Measurements from ENCODE around the gene WDR81. TPM values are rescaled to one million over a fixed set of nuclear protein-coding genes. Genes with fewer than 3 reads are reported as not detected.

Gene WDR81
- total and polyA plus RNA-seq, 2 donors (not counting 1 experiment from before 2014, with no cell fraction given): 52.7 to 102 TPM

DNA sequence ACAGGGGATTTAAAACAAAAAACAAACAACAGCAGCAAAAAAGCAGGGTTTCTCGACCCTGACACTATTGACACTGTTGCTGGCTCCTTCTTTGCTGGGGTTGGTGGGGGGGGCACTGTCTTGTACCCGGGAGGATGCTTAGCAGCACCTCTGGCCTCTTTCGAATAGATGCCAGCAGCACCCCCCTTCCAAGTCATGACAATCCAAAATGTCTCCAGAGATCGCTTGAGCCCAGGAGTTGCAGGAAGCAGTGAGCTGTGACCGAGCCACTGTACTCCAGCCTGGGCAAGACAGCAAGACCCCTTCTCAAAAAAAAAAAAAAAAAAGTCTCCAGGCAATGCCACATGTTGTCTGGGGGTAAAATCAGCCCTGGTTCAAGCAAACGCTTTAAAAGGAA is 57.7 kb downstream of the WDR81 start:
- H3K4me3 Mint-ChIP-seq: peak overlapping the region; percentile 80
- TF ChIP-seq EZH2 (IDR thresholded peaks at IDR 0.05; ENCODE audit: borderline replicate concordance, insufficient read depth, low read depth, low read length, poor library complexity, severe bottlenecking): no peak
- TF ChIP-seq, protein P1, sequence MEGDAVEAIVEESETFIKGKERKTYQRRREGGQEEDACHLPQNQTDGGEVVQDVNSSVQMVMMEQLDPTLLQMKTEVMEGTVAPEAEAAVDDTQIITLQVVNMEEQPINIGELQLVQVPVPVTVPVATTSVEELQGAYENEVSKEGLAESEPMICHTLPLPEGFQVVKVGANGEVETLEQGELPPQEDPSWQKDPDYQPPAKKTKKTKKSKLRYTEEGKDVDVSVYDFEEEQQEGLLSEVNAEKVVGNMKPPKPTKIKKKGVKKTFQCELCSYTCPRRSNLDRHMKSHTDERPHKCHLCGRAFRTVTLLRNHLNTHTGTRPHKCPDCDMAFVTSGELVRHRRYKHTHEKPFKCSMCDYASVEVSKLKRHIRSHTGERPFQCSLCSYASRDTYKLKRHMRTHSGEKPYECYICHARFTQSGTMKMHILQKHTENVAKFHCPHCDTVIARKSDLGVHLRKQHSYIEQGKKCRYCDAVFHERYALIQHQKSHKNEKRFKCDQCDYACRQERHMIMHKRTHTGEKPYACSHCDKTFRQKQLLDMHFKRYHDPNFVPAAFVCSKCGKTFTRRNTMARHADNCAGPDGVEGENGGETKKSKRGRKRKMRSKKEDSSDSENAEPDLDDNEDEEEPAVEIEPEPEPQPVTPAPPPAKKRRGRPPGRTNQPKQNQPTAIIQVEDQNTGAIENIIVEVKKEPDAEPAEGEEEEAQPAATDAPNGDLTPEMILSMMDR (IDR thresholded peaks at IDR 0.05): no peak
- ChIA-PET POLR2A (interaction anchor here (0.6 to 3.8 kb wide), 7 partner anchors 11 to 179 kb away, joined by 3 to 59 read pairs (median 25); partner anchors contain the start of genes RPA1, SMYD4 and WDR81), CTCF (interaction anchor here (0.5 to 8.3 kb wide), 17 partner anchors 11 to 345 kb away, joined by 3 to 397 read pairs (median 10); partner anchors contain the start of genes RILP, SERPINF1 and WDR81)
- Histone ChIP-seq H3K36me3 (replicated peaks in 1 of 2; ENCODE audit: control extremely low read depth in 1 of 2, control insufficient read depth in 1 of 2, extremely low read depth in 1 of 2, insufficient read depth in 2 of 2, low read length in 1 of 2) (peaks cover 7 to 45% of the 10 kb centered on the region in 2 experiments), H3K9ac (ENCODE audit: low read length) (no peak overlapping the region), H2AFZ (ENCODE audit: insufficient read depth, low read depth, low read length, poor library complexity, severe bottlenecking) (no peak overlapping the region), H3K79me2 (ENCODE audit: control insufficient read depth, insufficient read depth, low read length) (no peaks in the 10 kb centered on the region), H3K4me2 (replicated peaks; ENCODE audit: low read depth, low read length, poor library complexity, severe bottlenecking) (peak overlapping the region; percentile 68), H3K4me1 (ENCODE audit: control insufficient read depth in 2 of 2, insufficient read depth in 2 of 2, low read length in 2 of 2) (peaks cover 27 to 30% of the 10 kb centered on the region in 2 donors), H3K9me3 (ENCODE audit: control extremely low read depth in 1 of 3, control insufficient read depth in 2 of 3, insufficient read depth in 1 of 3, low read length in 2 of 3) (no peaks in the 10 kb centered on the region), H4K20me1 (ENCODE audit: control insufficient read depth, insufficient read depth, low read length, poor library complexity, severe bottlenecking) (no peaks in the 10 kb centered on the region), H3K4me3 (ENCODE audit: control extremely low read depth in 1 of 5, extremely low read depth in 1 of 5, insufficient read depth in 1 of 5, low read depth in 2 of 5, low read length in 4 of 5) (no peak overlapping the region), H3K27ac (ENCODE audit: low read length in 2 of 2) (peak overlapping the region; percentile 92 to 97), H3K27me3 (replicated peaks in 1 of 4; ENCODE audit: control extremely low read depth in 1 of 4, control insufficient read depth in 3 of 4, insufficient read depth in 4 of 4, low read length in 3 of 4) (no peaks in the 10 kb centered on the region)
- 67% methylated on average over 3 of the region's 6 CpGs for WGBS (ENCODE audit: insufficient coverage)
- peak overlapping the region; percentile 98 for H3K27ac Mint-ChIP-seq
- H3K27me3 Mint-ChIP-seq: no peaks in the 10 kb centered on the region
- intact Hi-C loops (cut with micrococcal nuclease): loop anchor here (1.0 to 2.0 kb wide), 3 partner anchors 11 to 30 kb away; no protein-coding TSS in a partner anchor
- DNase-seq: no peak
- H3K4me1 Mint-ChIP-seq: peaks cover 28% of the 10 kb centered on the region
- ATAC-seq (ENCODE audit: low read depth): no peak
- H3K9me3 Mint-ChIP-seq (ENCODE audit: insufficient read depth): no peaks in the 10 kb centered on the region

DNA sequence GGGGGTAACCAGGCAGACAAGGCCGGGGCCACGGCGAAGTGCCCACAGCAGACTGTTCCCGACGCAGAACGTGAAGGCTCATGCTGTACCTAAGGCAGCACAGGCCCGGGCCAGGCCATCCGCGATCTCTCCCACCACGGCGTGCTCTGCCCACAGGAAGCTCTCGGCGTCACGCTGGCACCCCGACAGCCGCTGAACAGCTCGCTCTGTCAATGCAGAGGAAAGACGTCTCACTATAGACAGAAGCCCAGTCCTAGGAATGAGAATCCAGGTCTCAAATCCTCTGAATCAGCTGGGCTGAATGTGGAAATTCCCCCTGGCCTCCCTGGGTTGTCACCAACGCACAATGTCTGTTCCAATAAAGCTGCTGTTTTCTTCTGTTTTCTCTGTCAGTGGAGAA is 58.8 kb downstream of the WDR81 start:
- Histone ChIP-seq H3K4me3 (ENCODE audit: control extremely low read depth in 1 of 5, extremely low read depth in 1 of 5, insufficient read depth in 1 of 5, low read depth in 2 of 5, low read length in 4 of 5) (peak overlapping the region in 1 of 5 experiments; percentile 15), H3K27ac (ENCODE audit: low read length in 2 of 2) (peak overlapping the region; percentile 92 to 97), H3K79me2 (ENCODE audit: control insufficient read depth, insufficient read depth, low read length) (no peaks in the 10 kb centered on the region), H3K9me3 (ENCODE audit: control extremely low read depth in 1 of 3, control insufficient read depth in 2 of 3, insufficient read depth in 1 of 3, low read length in 2 of 3) (no peaks in the 10 kb centered on the region), H3K9ac (ENCODE audit: low read length) (peak overlapping the region; percentile 16), H4K20me1 (ENCODE audit: control insufficient read depth, insufficient read depth, low read length, poor library complexity, severe bottlenecking) (no peaks in the 10 kb centered on the region), H3K4me2 (replicated peaks; ENCODE audit: low read depth, low read length, poor library complexity, severe bottlenecking) (peak overlapping the region; percentile 68), H3K27me3 (replicated peaks in 1 of 4; ENCODE audit: control extremely low read depth in 1 of 4, control insufficient read depth in 3 of 4, insufficient read depth in 4 of 4, low read length in 3 of 4) (no peaks in the 10 kb centered on the region), H3K4me1 (ENCODE audit: control insufficient read depth in 2 of 2, insufficient read depth in 2 of 2, low read length in 2 of 2) (peaks cover 27 to 30% of the 10 kb centered on the region in 2 donors), H3K36me3 (replicated peaks in 1 of 2; ENCODE audit: control extremely low read depth in 1 of 2, control insufficient read depth in 1 of 2, extremely low read depth in 1 of 2, insufficient read depth in 2 of 2, low read length in 1 of 2) (peaks cover 7 to 43% of the 10 kb centered on the region in 2 experiments), H2AFZ (ENCODE audit: insufficient read depth, low read depth, low read length, poor library complexity, severe bottlenecking) (peak overlapping the region; percentile 33)
- intact Hi-C loops (cut with micrococcal nuclease): loop anchor here (1.0 to 2.0 kb wide), 4 partner anchors 18 to 99 kb away; partner anchors contain the start of genes PRPF8 and SMYD4
- 60% methylated on average over 18 of the region's 19 CpGs for WGBS (ENCODE audit: insufficient coverage)
- DNase-seq: no peak
- Mint-ChIP-seq H3K27ac (peak overlapping the region; percentile 98), H3K9me3 (ENCODE audit: insufficient read depth) (no peaks in the 10 kb centered on the region), H3K4me3 (peak overlapping the region; percentile 80), H3K4me1 (peaks cover 28% of the 10 kb centered on the region), H3K27me3 (no peaks in the 10 kb centered on the region)
- no peak for ATAC-seq (ENCODE audit: low read depth)
- TF ChIP-seq EZH2 (IDR thresholded peaks at IDR 0.05; ENCODE audit: borderline replicate concordance, insufficient read depth, low read depth, low read length, poor library complexity, severe bottlenecking): no peak
- POLR2A ChIA-PET: interaction anchor here (0.5 to 3.8 kb wide), 12 partner anchors 12 to 523 kb away, joined by 3 to 59 read pairs (median 5); partner anchors contain the start of genes RPA1, SERPINF1, SLC43A2 and SMYD4
- CTCF ChIA-PET: interaction anchor here (0.5 to 8.3 kb wide), 32 partner anchors 8 to 216 kb away, joined by 3 to 397 read pairs (median 6); partner anchors contain the start of genes PRPF8, RILP, SERPINF1 and WDR81
